NB4 (cell line): ENCODE results near the gene ACACB.

ENCODE experiments used
- MYC ChIP-seq: IDR thresholded peaks from 2 replicates; pipeline ENCODE4 v1.6.1; 2011; ENCODE audit warnings: low read depth, low read length
- POLR2A ChIP-seq: IDR thresholded peaks from 2 replicates; pipeline ENCODE4 v1.6.1; 2011; ENCODE audit warnings: mild to moderate bottlenecking; ENCODE audit not compliant: insufficient read length; ENCODE audit errors: extremely low read depth
- TF ChIP-seq, protein P1 (sequence below): IDR thresholded peaks from one replicate; pipeline ENCODE4 v1.5.1; 2012; ENCODE audit warnings: low read depth, low read length
- TF ChIP-seq, protein P2 (sequence below): IDR thresholded peaks from 2 replicates; pipeline ENCODE4 v1.6.1; 2011; ENCODE audit warnings: low read depth, low read length

DNA sequence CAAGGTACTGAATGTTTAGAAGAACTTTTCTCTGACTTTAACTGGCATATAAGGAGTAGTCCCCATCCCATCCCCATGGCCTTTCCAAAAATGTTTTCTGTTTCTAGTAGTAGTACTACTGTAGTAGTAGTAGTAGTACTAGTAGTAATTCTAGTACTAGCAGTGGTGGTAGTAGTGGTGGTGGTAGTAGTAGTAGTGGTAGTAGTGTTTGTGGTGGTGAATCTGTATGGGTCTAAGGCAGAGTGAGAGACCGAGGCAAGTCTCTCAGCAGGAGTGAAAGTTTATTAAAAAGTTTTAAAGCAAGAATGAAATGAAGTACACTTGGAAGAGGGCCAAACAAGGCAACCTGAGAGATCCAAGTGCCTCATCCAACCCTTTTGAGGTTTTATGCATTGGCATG lies 134.1 kb downstream of the ACACB start:
- TF ChIP-seq, protein P1, sequence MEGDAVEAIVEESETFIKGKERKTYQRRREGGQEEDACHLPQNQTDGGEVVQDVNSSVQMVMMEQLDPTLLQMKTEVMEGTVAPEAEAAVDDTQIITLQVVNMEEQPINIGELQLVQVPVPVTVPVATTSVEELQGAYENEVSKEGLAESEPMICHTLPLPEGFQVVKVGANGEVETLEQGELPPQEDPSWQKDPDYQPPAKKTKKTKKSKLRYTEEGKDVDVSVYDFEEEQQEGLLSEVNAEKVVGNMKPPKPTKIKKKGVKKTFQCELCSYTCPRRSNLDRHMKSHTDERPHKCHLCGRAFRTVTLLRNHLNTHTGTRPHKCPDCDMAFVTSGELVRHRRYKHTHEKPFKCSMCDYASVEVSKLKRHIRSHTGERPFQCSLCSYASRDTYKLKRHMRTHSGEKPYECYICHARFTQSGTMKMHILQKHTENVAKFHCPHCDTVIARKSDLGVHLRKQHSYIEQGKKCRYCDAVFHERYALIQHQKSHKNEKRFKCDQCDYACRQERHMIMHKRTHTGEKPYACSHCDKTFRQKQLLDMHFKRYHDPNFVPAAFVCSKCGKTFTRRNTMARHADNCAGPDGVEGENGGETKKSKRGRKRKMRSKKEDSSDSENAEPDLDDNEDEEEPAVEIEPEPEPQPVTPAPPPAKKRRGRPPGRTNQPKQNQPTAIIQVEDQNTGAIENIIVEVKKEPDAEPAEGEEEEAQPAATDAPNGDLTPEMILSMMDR = no peak
- TF ChIP-seq MYC (no peak), POLR2A (no peak)
- TF ChIP-seq, protein P2, sequence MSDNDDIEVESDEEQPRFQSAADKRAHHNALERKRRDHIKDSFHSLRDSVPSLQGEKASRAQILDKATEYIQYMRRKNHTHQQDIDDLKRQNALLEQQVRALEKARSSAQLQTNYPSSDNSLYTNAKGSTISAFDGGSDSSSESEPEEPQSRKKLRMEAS = no peak
